ENCODE measurements around the gene GRM1.

The GRM1 gene

GRCh38 chr6:146456886-146457285 is 428.0 kb downstream of the GRM1 start:
- no peak for DNase-seq (ENCODE audit: low read depth in 2 of 2)

- no peak for DNase-seq (ENCODE audit: low read depth in 2 of 2)
Observed at GRCh38 chr6:146460941-146461340, 432.1 kb downstream of the GRM1 start.

- DNase-seq (ENCODE audit: low read depth in 2 of 2) = no peak
Observed at GRCh38 chr6:146470091-146470770, 441.4 kb downstream of the GRM1 start.

GRCh38 chr6:146472918-146473317 is 444.1 kb downstream of the GRM1 start:
- no peak for DNase-seq (ENCODE audit: low read depth in 2 of 2)

- DNase-seq (ENCODE audit: low read depth in 2 of 2) = no peak
Observed at GRCh38 chr6:146481527-146481926, 452.7 kb downstream of the GRM1 start.

- no peak for DNase-seq (ENCODE audit: low read depth in 2 of 2)
Observed at GRCh38 chr6:146484411-146484810, 455.5 kb downstream of the GRM1 start.
